HG03457 (cell line): ENCODE measurements around the gene BCAR3.

Experiments used
- ATAC-seq: cut with Tn5 transposase; IDR thresholded peaks from one replicate; pipeline ENCODE4 v1.9.1; 2021; ENCODE audit warnings: moderate number of reproducible peaks; ENCODE audit not compliant: unreplicated experiment

Gene BCAR3

GRCh38 chr1:93640656-93641440 is 40.8 kb downstream of the BCAR3 start:
- no peak for ATAC-seq

DNA sequence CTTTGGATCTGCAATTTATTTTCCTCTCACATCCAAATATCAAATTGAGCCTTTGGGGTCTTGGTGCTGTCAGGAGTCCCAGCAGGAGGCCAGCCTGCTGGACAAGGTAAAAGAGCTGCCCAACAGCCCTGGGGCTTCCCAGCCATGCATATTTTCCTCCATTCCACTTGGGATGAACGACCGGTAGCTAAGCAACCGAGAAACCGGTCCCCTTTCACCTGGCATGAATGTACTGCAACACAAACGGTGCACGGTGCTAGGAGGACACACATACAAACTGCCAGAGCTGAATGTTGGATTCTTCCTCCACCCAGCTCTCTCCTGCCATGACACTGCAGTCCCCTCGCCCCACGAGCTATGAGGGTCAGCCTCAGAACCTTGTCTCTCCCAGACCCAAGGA is 42.7 kb downstream of the BCAR3 start:
- ATAC-seq: no peak

DNA sequence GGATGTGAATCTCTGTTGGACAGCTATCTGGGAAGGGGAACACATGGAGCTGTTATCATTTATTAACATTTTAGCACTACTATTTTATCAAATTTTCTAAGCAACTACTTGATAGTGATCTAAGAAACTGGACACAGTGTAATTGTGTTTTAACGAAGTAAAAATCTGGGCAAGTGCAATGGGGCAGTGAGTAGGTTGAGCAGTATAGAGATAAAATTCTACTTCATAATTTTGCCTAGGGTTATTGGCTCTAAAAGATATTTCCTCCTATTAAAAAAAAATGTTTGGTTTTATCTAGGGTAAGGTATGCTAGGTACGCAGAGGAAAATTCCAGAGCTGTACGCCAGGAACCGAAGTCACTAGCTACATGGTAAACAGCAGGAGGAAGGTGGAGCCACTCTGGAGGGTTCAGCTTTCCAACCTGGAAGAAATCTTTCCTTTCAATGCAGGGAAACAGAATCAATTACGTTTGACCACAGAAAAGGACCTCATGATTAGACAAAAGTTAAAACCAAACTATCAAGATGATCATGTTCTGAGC is 43.3 kb downstream of the BCAR3 start:
- no peak for ATAC-seq

DNA sequence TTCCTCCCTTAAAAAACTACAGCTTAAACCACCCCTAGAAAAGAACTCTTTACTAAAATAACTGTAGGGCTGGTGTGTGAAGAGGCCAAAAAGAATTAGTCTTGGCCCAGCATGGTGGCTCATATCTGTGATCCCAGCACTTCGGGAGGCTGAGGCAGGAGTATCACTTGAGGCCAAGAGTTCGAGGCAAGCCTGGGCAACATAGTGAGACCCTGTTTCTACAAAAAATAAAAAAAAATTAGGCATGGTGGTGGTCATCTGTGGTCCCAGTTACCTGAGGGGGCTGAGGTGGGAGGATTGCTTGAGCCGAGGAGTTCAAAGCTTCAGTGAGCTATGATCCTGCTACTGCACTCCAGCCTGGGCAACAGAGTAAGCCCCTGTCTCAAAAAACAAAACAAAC is 44.9 kb downstream of the BCAR3 start:
- no peak for ATAC-seq

DNA sequence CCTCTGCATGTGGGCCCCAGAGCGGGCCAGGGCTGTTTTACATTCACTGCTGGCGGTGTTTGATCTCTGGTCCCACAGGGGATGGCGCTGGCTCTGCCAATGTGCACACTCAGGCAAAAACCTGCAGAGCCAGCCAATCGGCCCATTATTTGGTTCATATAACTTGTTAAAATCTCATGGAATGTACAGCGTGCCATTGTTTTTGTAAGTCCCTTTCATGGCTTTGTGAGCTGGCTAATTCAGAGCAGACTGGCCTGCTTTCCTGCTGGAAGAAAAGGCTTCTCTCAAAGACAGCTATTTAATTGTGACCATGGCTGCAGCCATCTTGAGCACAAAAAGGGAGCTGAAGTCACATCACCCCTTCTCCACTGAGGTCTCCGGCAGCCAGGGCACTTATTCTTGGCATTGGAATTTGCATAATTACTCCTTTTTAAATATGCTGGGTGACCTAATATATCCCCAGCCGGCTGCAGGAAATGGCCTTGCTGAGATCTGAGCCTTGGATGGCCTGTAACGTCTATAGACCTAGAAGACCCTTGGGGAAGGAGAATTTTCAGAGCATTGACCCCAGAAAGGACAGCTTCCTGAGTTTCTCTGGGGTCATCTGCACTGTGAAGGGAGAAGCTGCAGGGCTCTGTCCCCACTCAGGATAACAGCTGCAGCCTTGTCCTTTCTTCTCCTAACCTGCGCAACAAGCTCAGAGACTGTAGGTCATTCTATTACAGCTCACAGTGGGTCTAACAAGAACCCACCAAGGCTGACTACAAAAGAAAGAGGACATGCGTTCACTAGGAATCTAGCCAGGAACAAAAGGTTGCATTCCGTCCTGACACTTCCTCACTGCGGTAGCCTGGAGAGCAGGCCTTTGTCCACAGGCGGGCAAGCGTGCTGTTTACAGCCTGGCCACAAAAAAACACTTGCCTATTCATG is 45.8 kb downstream of the BCAR3 start:
- ATAC-seq: no peak

DNA sequence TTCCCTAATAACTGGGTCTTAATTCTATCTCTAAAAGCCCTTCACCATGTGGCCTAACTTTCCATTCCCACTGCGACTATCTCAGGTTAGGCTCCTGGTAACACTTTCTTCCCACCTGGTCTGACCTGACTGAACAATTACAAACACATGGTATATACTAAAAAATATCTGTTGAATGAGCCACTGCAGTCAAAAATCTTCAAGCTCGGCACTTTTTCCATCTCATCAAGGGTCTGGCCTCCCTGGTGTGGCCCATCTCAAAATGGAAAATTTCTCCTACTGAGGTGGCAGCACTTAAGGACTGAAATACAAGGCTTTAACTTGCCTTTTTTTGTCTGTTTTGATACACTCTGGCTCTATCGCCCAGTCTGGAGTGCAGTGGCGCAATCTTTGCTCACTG is 48.3 kb downstream of the BCAR3 start:
- no peak for ATAC-seq

DNA sequence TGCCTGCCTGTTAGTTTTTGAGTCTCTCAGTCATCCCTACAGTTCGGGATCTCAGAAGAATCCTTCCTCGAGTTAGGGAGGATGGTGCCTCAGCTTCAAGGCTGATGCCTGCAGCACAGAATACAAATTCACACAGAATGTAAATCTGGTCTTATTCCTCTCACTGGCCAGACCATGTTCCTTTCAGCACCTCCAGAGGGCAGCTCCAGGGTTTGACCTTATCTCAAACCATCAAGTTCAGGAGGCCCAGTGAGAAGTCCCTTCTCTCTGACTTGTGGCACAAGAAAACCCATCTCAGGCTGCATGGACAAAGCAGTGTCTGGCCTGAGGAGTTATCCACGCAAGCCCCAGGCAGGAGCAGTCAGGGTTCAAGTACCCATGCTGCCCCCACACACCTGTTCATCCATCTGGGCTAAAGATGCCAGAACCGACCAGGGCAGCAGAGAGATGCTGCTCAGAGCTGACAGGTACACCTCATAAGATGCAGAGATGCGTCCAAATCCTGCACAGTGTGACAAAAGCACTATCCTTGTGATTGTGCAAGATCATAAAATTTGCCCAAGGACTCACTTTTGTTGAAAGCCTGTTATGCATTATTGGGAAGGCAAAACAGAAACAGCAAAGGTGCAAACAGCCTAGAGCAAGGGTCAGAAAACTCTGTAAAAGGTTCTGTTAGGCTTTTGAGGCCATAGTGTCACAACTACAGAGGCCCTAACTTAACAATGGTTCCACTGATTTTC is 49.8 kb downstream of the BCAR3 start:
- ATAC-seq: no peak

DNA sequence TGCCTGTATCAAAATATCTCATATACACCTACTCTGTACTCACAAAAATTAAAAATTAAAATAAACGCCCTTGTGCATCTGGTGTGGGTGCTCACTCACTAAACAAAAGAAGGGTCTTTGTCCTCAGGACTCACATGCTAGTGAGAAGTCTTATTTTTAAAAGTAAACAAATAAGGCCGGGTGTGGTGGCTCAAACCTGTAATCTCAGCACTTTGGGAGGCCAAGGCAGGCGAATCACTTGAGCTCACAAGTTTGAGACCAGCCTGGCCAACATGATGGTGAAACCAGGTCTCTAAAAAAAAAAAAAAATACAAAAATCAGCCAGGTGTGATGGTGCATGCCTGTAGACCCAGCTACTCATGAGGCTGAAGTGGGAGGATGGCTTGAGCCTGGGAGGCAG is 51.5 kb downstream of the BCAR3 start:
- no peak for ATAC-seq

DNA sequence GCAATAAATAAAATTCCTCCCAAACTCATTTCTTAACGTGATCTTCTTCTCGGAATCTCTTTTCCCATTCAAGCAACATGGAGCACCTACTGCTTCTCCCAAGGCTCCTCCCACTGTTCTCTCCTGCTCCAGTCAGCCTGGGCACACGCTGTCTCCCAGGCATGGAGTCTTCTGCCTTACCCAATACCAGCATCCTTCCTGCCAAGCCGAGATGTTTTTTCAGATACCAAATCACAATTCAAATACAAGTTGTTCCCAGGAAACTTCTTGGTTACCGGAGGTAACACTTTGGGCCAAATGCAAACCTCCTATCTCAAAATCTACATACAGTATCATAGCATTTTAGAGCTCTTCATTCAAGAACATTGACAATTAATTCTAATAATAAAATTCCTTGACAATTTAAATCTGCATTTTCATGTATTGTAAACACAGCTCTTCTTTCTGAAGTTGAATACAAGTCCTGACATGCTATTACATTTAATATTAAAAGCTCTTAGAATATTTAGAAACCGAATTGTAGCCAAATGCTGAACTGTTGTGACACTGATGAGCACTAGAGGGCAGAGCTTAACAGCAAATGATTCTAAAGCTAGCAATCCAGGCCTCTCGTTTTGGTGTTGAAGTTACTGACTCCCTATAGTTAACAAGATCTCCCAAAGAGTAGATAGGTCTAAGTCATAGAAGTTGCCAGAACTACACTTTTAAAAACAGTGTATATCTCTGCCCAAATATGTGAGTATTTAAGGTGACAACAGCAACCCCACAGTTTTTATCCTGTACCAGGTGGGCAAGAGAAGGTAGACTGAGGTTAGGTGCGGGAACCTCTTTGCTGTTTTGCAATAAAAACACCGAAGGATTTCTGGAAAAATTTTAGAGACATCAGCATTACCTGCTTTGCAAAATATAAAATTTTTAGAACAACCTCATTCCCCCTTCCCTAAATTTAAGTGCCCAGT is 52.3 kb downstream of the BCAR3 start:
- ATAC-seq: no peak

DNA sequence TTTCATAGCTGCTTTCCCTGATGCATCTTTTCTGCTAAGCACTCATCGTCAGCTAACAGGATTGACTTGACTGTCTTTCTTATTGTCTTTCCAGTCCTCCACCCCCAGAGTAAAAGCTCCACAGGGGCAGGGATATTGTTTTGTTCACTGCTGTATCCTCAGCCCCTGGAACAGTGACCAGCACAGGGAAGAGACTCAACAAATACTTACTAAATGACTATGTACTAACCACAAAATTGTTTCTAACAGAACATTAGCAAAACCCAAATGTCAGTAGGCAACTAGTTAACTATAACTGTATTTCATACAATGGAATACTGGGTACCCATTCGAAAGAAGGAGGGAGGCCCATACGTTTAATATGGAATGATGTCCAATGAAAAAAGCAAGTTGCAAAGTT is 53.0 kb downstream of the BCAR3 start:
- no peak for ATAC-seq

DNA sequence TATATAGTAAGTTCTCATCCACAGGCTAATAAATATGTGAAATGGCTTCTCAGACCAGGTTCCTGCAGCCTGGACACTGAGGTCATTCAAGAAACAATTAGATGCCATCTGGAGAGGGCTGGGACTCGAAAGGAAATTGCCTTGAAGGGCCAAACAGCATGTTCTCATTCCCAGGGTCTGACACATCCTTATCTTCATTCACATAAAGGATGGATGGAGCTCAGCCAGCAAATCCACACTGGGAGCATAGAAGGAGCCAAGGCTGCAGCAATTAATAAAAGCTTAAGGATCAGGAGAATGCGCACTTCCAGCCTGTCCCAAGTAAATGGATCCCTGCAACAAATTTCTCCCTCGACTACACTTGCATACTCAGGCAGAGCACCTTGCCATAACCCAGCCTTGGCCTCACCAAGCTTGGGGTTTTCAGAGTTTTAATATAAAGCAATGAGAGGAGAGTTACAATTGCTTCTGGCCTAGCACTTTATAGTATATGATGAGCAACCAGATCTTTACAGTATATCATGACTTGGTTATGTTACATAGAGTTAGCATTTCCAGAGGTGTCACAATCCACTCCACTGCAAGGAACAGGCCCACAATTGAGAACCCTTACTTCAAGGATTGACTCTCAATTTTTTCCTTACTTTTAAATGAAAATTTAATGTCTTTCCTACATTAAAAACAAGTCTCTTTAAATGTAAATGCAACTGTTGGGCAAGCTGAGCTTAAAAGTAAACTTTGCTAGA is 55.9 kb downstream of the BCAR3 start:
- ATAC-seq: no peak

- no peak for ATAC-seq
Measured at GRCh38 chr1:93623875-93624274, 57.8 kb downstream of the BCAR3 start.

DNA sequence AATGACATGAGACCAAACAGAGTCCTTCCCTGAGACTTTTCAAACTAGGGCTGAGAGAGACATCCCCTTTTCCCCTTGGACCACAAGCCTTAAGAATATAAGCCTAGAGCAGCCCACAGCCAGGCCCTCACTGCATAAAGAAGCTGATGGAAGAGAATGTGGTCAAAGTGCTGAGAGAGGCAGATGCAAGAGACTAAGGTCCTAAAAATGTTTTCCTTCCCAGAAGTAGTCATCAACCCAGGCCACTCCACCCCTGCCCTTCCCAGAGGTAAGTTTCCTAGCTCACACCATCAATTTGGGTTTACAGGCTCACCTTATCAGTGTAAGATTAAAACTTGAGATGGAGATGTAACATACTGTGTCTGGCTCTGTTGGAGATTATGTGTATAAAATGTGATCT is 58.2 kb downstream of the BCAR3 start:
- no peak for ATAC-seq

- ATAC-seq: no peak
Measured at GRCh38 chr1:93621246-93621645, 60.4 kb downstream of the BCAR3 start.

- ATAC-seq: no peak
Measured at GRCh38 chr1:93620841-93621210, 60.8 kb downstream of the BCAR3 start.

DNA sequence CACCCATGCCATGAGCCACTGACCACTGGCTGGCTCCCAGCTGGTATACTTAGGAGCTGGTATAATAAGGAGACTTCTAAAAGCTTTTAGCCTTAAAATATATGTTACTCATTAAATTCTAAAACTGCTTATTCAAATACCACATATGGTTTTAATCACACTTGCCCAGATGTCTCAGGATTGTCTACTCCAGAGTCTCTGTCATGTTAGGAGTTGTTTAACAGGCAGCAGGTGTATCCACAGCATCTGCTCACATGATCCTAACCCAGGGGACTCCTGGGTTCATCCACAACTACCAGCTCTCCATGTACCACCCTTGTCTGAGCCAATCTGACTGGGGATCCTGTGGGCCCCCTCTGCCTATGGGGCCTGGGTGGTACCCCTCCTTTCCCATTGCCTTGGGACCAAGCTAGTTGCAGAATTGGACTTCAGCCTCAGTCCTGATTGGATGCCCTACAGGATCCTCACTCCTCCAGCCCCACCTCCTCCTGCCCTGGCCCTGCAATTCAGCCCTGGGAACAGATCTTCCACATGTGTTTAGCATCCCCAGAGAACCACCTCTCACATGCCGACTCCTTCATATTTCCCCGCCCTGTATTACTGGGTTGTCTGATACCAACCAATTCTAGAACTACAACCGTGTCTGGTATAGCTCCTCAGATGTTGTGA is 61.3 kb downstream of the BCAR3 start:
- no peak for ATAC-seq

DNA sequence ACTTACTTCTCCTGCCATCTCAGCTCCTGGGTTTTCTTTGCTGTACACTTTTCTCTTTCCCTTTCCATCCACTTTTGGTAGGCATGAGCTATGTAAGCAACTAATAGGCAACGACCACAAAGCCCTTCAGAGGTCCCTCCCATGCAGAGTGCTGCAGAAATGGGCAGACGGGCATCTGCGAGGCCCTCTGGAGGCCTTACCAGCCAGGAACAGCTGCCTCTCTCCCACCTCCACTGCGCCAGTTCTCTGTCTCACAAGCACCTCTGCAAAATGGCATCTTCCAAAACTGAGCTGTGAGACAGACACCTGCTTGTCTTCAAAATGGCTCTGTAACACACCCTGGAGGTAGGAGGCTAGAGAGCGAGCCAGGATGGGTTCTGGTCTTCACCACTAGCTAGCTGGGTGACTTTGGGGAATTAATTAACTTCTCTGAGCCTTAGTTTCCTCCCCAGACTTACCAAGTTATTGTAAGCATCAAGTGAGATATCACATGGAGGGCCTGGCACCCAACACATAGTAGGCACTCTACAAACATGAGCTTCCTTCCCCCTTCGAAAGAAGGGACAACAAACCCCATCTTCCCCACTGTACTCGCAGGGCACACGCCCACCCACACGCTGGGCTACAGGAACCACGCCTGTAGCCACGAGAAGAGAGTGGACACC is 62.0 kb downstream of the BCAR3 start:
- ATAC-seq: no peak
